OCI-LY1 (cell line): ENCODE results near the gene DDI2.

Experiments
- CTCF ChIP-seq: fragments of 200-600 bp; sonication (generic), shearing (Covaris generic); IDR thresholded peaks from 2 replicates; pipeline ENCODE4 v1.5.1; 2017; ENCODE audit warnings: mild to moderate bottlenecking, antibody characterized with exemption, low read length, moderate library complexity, mixed read lengths
- EZH2 ChIP-seq: fragments of 200-600 bp; sonication (generic), shearing (Covaris generic); IDR thresholded peaks from 2 replicates; pipeline ENCODE4 v1.8.0; 2017; ENCODE audit warnings: borderline replicate concordance, mixed run types, mild to moderate bottlenecking, antibody characterized with exemption, low read length, moderate library complexity, mixed read lengths

GRCh38 chr1:15683345-15684039 lies 66.2 kb downstream of the DDI2 start:
- no peak for TF ChIP-seq CTCF
- TF ChIP-seq EZH2 = no peak
